ENCODE measurements around the gene THEM4.

Gene THEM4

DNA sequence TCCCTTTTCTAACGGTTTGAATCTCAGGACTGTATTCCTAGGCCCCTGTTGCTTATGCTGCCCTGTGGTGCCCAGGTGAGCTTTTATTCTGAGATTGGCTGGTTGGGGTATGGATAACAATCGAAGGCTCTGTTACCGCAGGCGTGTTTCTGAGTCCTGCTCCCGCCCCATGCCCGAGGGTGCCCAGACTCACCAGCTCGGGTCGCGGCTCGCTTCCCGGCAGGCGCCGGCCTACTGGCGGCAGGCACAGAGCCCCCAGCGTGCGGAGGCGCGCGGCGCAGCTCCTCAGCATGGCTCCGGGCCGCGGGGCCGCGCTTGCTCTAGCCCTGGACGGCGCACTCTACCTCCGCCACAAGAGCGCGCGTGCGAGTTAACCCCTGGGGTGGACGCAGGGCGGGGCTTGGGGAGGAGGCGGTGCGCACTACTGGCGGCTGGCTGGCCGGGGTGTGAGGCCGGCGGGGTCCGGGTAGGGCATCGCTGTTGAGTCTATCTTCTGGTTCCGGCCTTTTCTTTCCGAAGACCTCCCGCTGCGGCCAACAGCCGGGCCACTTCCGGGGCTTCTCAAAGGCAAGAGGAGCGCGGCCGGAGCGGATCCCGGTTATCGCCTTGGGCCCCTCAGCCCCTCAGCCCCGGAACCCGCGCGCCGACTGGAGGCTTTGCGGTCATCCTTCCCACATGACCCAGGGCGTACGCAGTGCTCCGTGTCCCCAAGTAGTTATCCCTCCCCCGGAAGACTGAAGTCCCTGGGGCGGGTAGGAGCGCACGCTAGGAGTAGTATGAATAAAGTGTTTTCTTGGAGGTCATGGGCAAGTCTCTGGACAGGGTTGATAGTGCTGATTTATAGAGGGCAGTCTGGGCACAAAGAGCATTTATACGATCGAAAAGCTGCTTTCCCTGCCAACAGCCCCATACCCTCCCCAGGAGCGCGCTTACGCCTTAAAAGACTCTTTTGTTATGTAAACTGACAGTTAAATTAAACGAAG lies at the start of gene THEM4:
TSS of gene THEM4 (minus strand) at position 345 of the 983 bp plus-strand sequence. CDS start at position 292, 53 bp downstream.
- peak within 1 kb of the TSS; percentile 78 for H3K4me3 ChIP-seq (ENCODE audit: low read depth, low read length)

DNA sequence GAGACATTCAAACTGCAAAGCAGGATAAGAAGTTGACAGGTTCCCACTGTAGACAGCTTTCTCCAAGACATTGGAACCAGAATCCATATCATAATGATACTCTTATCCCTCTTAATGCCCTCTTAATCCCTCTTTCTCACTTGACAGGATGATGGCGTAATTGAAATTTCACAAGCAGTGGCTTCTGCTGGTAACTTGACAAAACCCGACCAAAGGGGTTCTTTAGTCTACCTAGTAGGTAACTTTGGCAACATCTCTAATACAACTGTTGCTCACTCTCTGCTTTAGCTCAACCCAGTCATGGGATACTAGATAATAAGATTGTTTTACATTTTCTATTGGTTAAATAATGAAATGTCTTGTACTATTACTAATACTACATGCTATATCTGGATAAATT lies 49.6 kb upstream of the THEM4 start:
- H3K4me3 ChIP-seq (ENCODE audit: low read depth, low read length), result no peak overlapping the region

DNA sequence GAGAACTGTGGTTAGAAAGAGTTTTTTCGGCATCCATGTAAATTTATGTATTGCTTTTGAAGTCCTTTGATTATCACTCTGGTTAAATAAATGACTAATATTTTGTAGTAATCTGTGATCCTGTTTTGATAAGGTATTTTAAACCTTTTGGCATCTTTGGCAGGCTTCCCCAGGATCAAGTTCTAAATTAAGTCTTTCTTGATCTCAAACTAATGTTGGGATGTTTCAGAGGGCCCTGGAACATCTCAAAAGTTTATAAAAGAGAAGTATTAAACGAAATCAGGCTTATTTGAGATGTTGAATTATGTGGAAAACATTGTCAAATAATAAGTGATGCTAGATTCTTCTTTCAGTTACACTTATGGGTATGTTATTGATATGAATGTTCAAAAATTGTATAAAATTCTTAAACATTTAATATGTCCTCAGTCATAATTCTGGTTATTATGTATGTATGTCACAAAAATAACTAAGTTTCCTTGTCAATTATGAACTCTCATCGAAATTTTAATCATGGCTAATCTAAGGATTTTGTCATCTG lies 47.7 kb upstream of the THEM4 start:
- H3K4me3 ChIP-seq (ENCODE audit: low read depth, low read length), result no peak overlapping the region

DNA sequence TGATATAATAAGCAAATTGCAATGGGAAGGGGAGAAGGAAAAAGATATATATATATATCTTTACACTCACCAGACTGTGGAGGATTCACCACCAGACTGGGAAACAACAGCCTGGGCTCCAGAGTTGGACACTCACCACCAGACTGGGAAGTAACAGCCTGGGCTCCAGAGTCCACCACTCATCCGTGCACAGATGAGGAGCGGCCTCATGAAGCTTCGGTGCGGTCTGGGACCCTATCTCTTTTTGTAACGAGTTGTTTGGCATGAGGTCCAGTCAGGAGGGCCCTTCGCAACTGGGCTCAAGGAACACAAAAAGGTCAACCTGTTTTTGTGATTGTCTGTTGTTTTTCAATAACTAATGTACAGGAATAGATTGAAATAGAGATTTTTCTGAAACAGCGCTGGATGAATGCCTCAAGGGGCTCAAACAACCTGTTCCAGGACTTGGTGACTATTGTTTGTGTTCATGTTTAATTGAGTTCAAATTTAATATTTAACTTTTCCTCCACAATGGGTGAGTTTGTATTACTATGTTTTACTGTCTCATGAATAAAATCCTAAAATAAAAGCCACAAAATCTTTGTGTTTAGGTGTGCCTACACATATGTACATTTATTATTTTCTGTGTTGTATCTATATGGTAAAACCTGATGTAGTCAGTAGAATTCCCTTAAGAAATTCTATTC lies 44.2 kb upstream of the THEM4 start:
- H3K4me3 ChIP-seq (ENCODE audit: low read depth, low read length), result no peak overlapping the region

- no peak overlapping the region for H3K4me3 ChIP-seq (ENCODE audit: low read depth, low read length)
Observed at GRCh38 chr1:151952811-151953210, 43.5 kb upstream of the THEM4 start.

- no peak overlapping the region for H3K4me3 ChIP-seq (ENCODE audit: low read depth, low read length)
Observed at GRCh38 chr1:151949371-151950193, 40.3 kb upstream of the THEM4 start.

- no peak overlapping the region for H3K4me3 ChIP-seq (ENCODE audit: low read depth, low read length)
Observed at GRCh38 chr1:151948506-151948905, 39.2 kb upstream of the THEM4 start.

GRCh38 chr1:151947140-151947539 lies 37.8 kb upstream of the THEM4 start:
- no peak overlapping the region for H3K4me3 ChIP-seq (ENCODE audit: low read depth, low read length)

GRCh38 chr1:151945725-151946722 lies 36.7 kb upstream of the THEM4 start:
- no peak overlapping the region for H3K4me3 ChIP-seq (ENCODE audit: low read depth, low read length)

- no peak overlapping the region for H3K4me3 ChIP-seq (ENCODE audit: low read depth, low read length)
Observed at GRCh38 chr1:151944857-151945575, 35.7 kb upstream of the THEM4 start.

DNA sequence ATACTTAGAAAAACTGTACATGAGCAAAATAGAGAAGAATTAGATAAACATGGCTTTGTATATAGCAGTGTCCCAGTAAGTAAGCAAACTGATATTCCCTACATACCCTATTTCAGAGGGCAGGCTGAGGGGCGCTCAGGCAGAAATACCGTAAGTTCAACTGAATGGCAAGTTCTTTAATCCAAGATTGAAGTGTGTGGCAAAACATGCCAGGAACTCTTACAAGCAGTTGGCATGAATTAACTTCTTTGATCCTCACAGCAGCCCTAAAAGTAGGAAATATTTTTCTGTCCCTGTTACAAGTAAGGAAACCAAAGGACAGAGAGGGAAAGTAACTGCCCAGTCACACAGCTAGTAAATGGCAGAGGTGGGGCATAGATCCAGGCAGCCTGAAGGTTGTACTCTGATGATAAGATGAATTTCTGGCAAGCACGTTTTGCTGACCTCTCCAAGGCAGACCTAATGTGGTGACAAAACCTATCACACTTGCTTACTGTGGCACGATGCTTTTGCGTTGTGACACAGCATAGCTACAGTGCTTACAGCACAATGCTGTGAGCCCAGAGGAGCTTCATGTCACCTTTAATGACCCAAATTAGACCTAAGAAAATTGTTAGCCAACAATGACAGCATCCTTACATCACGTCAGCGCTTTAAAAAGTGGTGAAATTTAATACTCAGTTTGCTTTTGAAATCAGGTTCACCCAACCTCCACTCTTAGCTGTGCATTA lies 35.0 kb upstream of the THEM4 start:
- no peak overlapping the region for H3K4me3 ChIP-seq (ENCODE audit: low read depth, low read length)

- no peak overlapping the region for H3K4me3 ChIP-seq (ENCODE audit: low read depth, low read length)
Observed at GRCh38 chr1:151943591-151943990, 34.3 kb upstream of the THEM4 start.

DNA sequence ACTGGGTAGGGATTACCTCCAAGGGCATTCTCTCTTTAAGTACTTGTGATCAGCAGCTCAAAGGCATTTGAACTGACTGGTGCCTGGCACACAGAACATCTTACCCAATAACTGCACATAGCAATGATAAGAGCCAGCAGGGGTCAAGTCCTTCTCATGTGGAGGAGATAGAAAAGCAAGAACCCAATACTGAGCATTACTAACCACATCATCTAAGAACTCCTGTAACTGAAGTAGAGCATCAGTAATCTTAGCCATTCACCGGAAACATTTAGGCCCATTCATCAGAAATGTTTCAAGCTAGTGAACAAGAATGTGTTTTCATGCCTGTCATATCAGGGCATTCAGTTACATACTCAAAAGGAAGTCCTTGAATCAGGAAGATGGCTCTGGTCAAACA lies 33.6 kb upstream of the THEM4 start:
- H3K4me3 ChIP-seq (ENCODE audit: low read depth, low read length), result no peak overlapping the region

DNA sequence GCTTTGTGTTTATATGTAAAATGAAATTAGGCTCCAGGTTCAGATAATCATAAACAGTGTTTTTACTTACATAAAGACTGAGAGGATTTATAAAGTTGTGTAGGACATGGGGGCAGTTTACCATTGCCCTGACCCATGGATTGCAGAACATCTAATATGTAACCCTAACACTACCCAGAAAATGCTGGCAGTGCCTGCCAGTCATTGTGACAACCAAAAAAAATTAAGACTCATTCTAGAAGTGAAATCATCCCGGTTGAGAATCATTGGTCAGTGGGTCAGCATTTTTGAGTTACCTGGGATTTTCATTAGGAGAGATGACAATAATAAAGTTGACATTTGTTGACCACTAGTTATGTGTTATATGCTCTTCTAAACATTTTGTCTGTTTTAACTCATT lies 31.2 kb upstream of the THEM4 start:
- no peak overlapping the region for H3K4me3 ChIP-seq (ENCODE audit: low read depth, low read length)

DNA sequence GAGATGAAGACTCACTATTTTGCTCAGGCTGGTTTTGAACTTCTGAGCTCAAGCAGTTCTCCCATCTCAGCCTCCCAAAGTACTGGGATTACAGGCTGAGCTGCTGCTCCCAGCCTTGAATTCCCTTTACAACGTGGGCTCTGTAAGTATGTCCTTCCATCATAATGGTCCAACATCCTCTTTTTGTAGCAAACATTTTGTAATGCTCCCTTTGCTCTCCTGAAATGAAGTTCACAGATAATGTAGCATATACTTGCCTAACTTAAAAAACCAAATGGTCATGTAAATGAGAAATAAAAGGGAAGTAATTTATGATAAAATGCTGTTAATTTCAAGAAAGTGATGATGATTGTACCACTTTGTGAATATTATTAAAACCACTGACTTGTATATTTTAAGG lies 30.5 kb upstream of the THEM4 start:
- no peak overlapping the region for H3K4me3 ChIP-seq (ENCODE audit: low read depth, low read length)

DNA sequence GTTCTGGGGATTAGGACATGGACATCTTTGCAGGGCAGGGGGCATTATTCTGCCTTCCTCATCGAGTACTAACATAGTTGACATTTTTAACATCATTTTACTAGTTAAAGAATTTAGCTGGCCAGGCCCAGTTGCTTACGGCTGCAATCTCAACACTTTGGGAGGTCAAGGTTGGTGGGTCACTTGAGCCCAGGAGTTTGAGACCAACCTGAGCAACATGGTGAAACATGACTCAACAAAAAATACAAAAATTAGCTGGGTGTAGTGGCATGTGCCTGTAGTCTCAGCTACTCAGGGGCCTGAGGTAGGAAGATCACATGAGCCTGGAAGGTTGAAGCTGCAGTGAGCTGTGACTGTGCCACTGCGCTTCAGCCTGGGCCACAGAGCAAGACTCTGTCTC lies 29.8 kb upstream of the THEM4 start:
- no peak overlapping the region for H3K4me3 ChIP-seq (ENCODE audit: low read depth, low read length)

- H3K4me3 ChIP-seq (ENCODE audit: low read depth, low read length), result no peak overlapping the region
Observed at GRCh38 chr1:151936653-151937052, 27.3 kb upstream of the THEM4 start.

DNA sequence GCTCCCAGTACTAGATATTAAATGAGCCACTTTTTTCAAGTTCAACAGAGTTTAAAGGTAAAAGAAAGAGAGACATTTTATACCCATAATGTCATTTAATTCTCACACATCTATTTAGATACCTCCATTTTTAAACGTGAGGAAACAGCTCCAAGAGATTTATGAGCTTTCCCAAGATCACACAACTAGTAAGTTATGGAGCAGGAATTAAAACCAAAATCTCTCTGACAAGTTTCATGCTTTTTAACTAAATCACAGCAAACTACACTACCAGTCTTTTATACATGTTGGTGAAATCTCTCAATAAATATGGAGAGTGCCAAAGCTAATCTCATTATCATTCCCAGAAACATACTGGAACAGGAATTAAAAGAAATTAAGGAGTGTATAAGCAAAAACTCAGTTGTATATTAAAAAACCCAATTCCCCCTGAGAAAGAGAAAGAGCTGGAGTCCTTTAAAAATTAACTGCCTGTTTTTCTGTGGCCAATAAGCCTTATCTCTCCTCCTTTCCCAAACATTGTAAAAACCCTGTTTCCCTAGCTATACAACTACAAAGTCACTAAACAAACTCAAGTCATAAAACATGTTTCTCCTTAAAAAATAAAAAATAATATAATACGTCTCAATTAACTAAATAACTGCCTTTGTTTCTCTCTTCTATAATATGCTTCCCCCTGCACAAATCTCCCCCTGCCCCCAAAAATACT lies 26.7 kb upstream of the THEM4 start:
- H3K4me3 ChIP-seq (ENCODE audit: low read depth, low read length), result no peak overlapping the region

Data from iPS-11a (cell line).